ENCODE measurements around the gene HCAR3.
"Not testable (repeated sequence)": the region's sequence is repeated elsewhere in the genome, so short reads cannot be mapped to it uniquely, and the experiment has no call there.

Gene HCAR3

GRCh38 chr12:122688291-122688690 lies 28.3 kb downstream of the HCAR3 start:
- H3K4me3 ChIP-seq (ENCODE audit: low read depth, low read length) = no peak overlapping the region
- DNase-seq (ENCODE audit: low read depth) = no peak
- TF ChIP-seq CTCF (IDR thresholded peaks at IDR 0.05; ENCODE audit: insufficient read depth, low read depth, low read length, missing control alignments) = no peak

GRCh38 chr12:122687086-122687485 lies 29.5 kb downstream of the HCAR3 start:
- DNase-seq (ENCODE audit: low read depth) = no peak
- TF ChIP-seq CTCF (IDR thresholded peaks at IDR 0.05; ENCODE audit: insufficient read depth, low read depth, low read length, missing control alignments) = no peak
- no peak overlapping the region for H3K4me3 ChIP-seq (ENCODE audit: low read depth, low read length)

- no peak for DNase-seq (ENCODE audit: low read depth)
- no peak overlapping the region for H3K4me3 ChIP-seq (ENCODE audit: low read depth, low read length)
- TF ChIP-seq CTCF (IDR thresholded peaks at IDR 0.05; ENCODE audit: insufficient read depth, low read depth, low read length, missing control alignments) = no peak
Measured at GRCh38 chr12:122686538-122686937, 30.1 kb downstream of the HCAR3 start.

GRCh38 chr12:122684297-122684813 lies 32.3 kb downstream of the HCAR3 start:
- DNase-seq (ENCODE audit: low read depth) = no peak
- H3K4me3 ChIP-seq (ENCODE audit: low read depth, low read length) = no peak overlapping the region
- TF ChIP-seq CTCF (IDR thresholded peaks at IDR 0.05; ENCODE audit: insufficient read depth, low read depth, low read length, missing control alignments) = no peak

- no peak overlapping the region for H3K4me3 ChIP-seq (ENCODE audit: low read depth, low read length)
- peak; percentile 48 for DNase-seq (ENCODE audit: low read depth)
- TF ChIP-seq CTCF (IDR thresholded peaks at IDR 0.05; ENCODE audit: insufficient read depth, low read depth, low read length, missing control alignments) = no peak
Measured at GRCh38 chr12:122681814-122682213, 34.8 kb downstream of the HCAR3 start.

GRCh38 chr12:122680989-122681388 lies 35.6 kb downstream of the HCAR3 start:
- not testable (repeated sequence) for DNase-seq (ENCODE audit: low read depth)

GRCh38 chr12:122676781-122677180 lies 39.8 kb downstream of the HCAR3 start:
- DNase-seq (ENCODE audit: low read depth); H3K4me3 ChIP-seq (ENCODE audit: low read depth, low read length): not testable (repeated sequence)

More at GRCh38 chr12:122680989-122681388, 35.6 kb downstream of the HCAR3 start:
- H3K4me3 ChIP-seq (ENCODE audit: low read depth, low read length) = not testable (repeated sequence)

- not testable (repeated sequence) for DNase-seq (ENCODE audit: low read depth); H3K4me3 ChIP-seq (ENCODE audit: low read depth, low read length)
Measured at GRCh38 chr12:122676015-122676414, 40.6 kb downstream of the HCAR3 start.

GRCh38 chr12:122672515-122672914 lies 44.1 kb downstream of the HCAR3 start:
- TF ChIP-seq CTCF (IDR thresholded peaks at IDR 0.05; ENCODE audit: insufficient read depth, low read depth, low read length, missing control alignments) = no peak

More at GRCh38 chr12:122672515-122672914, 44.1 kb downstream of the HCAR3 start:
- DNase-seq (ENCODE audit: low read depth) = no peak
- H3K4me3 ChIP-seq (ENCODE audit: low read depth, low read length) = no peak overlapping the region
